GM12873 (cell line): Measurements from ENCODE around the gene CCR2.

Experiments
- CTCF ChIP-seq: IDR thresholded peaks from 2 replicates; pipeline ENCODE4 v1.5.1; 2012; ENCODE audit warnings: low read depth, mild to moderate bottlenecking, moderate library complexity, low read length, control low read depth; ENCODE audit not compliant: insufficient read depth; ENCODE audit errors: missing control alignments

Gene CCR2

GRCh38 chr3:46380471-46381221 lies 26.7 kb downstream of the CCR2 start:
- TF ChIP-seq CTCF = no peak

GRCh38 chr3:46381625-46382024 lies 27.7 kb downstream of the CCR2 start:
- TF ChIP-seq CTCF = no peak

GRCh38 chr3:46383211-46383950 lies 29.5 kb downstream of the CCR2 start:
- no peak for TF ChIP-seq CTCF

- no peak for TF ChIP-seq CTCF
Observed at GRCh38 chr3:46383951-46384330, 30.0 kb downstream of the CCR2 start.

- no peak for TF ChIP-seq CTCF
Observed at GRCh38 chr3:46386205-46386604, 32.3 kb downstream of the CCR2 start.

- no peak for TF ChIP-seq CTCF
Observed at GRCh38 chr3:46389306-46389705, 35.4 kb downstream of the CCR2 start.

GRCh38 chr3:46393011-46393410 lies 39.1 kb downstream of the CCR2 start:
- TF ChIP-seq CTCF = no peak
